Measurements from ENCODE around the gene DIDO1.

The DIDO1 gene

DNA sequence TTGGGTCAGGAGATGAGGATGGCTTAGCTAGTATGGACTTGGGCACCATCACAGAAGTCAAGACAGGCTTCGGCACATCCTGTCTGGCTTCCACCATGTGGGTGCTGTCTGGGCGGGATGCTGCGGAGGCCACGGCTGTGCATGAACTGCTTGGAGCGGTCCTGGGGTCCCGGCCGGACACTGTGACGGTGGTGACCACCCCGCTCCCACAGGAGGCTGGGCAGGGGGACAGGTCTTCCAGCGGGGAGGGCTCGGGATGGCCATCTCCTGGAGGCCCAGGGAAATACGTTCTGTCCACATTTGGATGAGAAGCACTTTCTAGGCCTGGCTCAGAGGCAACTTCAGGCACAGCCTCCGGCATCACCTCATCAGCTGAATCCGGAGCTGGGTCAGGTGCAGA, 32.6 kb downstream of the DIDO1 start:
- peaks cover 67 to 81% of the 10 kb centered on the region in 2 donors for H3K36me3 ChIP-seq (ENCODE audit: control insufficient read depth in 1 of 2, insufficient read depth in 2 of 2, low read length in 2 of 2)
- H3K4me3 ChIP-seq (ENCODE audit: low read depth in 1 of 2, low read length in 2 of 2), result no peak overlapping the region
- no peak overlapping the region for H3K27ac ChIP-seq (ENCODE audit: low read length)
- H3K9me3 ChIP-seq (ENCODE audit: control insufficient read depth in 1 of 2, low read length in 2 of 2), result no peaks in the 10 kb centered on the region
- no peaks in the 10 kb centered on the region for H3K27me3 ChIP-seq (ENCODE audit: low read depth, low read length)
- H3K4me1 ChIP-seq (ENCODE audit: control insufficient read depth in 1 of 2, insufficient read depth in 2 of 2, low read length in 2 of 2), result no peaks in the 10 kb centered on the region

DNA sequence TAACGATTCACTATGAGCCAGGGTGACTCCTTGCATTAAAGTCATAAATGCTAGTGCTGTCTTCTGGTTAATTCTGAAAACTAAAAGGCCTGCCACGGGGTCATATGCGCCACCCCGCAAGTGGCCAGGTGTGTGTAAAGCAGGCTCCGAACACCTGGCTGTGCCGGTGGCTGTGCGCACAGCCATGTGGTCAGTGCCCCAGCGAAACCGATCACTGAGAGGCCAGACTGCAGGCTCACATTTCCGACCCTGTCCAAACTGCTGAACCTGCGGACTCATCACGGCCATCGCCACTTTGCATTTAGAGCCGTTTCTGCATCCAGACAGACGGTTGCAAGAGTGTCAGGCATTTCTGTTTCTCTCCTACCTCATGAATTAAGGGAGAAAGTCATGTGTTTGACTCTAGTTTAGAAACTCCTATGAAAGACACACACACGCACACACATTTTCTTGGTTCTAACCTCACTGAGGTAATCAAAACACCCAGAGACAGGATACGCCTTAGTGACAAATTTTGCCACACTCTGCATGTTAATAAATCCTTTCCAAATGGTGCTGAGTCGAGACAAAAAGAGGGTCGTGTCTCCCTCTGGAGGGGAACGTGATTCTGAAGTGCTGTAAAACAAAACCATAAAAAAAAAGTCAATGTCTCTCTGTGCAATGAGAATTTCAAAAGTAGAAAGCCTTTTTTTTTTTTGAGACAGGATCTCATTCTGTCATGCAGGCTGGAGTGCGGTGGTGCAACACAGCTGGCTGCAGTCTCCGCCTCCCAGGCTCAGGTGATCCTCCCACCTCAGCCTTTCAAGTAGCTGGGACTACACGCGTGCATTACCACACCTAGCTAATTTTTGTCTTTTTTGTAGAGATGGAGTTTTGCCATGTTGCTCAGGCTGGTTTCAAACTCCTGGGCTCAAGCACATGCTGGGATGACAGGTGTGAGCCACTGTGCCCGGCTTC, 33.7 kb downstream of the DIDO1 start:
- no peak overlapping the region for H3K4me3 ChIP-seq (ENCODE audit: low read depth in 1 of 2, low read length in 2 of 2)
- H3K4me1 ChIP-seq (ENCODE audit: control insufficient read depth in 1 of 2, insufficient read depth in 2 of 2, low read length in 2 of 2), result no peaks in the 10 kb centered on the region
- H3K27ac ChIP-seq (ENCODE audit: low read length), result no peak overlapping the region
- H3K36me3 ChIP-seq (ENCODE audit: control insufficient read depth in 1 of 2, insufficient read depth in 2 of 2, low read length in 2 of 2), result peaks cover 75 to 92% of the 10 kb centered on the region in 2 donors
- H3K27me3 ChIP-seq (ENCODE audit: low read depth, low read length), result no peaks in the 10 kb centered on the region
- H3K9me3 ChIP-seq (ENCODE audit: control insufficient read depth in 1 of 2, low read length in 2 of 2), result no peaks in the 10 kb centered on the region

DNA sequence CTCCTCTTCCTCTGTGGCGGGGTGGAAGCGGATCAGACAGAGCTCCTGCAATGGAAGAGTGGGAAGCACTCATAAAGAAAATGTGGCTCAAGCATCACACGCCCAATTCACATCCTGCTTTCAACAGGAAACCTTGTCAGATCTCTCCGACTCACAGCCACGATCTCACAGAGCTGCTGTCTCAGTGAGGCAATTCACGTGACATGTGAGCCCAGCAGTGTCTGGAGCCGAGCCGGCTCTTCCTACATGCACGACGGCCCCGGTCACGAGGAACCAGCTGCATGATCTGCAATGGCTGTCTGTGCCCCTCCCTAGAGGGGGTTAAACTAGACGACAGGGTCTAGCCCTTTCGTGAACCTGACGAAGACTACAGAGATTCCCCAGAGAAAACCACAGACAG, 35.2 kb downstream of the DIDO1 start:
- no peak overlapping the region for H3K27ac ChIP-seq (ENCODE audit: low read length)
- H3K36me3 ChIP-seq (ENCODE audit: control insufficient read depth in 1 of 2, insufficient read depth in 2 of 2, low read length in 2 of 2), result peaks cover 80 to 99% of the 10 kb centered on the region in 2 donors

DNA sequence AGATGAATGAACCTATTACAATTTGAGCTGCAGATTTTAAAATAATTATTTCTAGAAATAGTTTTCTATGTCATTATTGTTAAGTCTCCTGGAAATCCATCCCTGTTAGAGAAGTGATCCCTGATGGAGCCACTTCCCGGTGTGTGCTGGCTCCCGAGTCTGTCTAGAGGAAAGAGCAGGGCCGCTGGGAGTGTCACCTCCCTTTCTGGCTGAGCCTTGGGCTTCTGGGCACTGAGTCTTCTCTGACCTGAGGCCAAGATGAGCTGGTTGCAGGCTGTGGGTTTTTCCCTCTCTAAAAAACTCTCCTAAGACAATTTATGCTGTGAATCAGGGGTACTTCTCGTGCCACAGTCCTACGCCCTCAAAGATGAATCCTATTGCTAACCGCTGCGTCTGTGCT, 35.9 kb downstream of the DIDO1 start:
- peaks cover 77 to 97% of the 10 kb centered on the region in 2 donors for H3K36me3 ChIP-seq (ENCODE audit: control insufficient read depth in 1 of 2, insufficient read depth in 2 of 2, low read length in 2 of 2)
- no peaks in the 10 kb centered on the region for H3K4me1 ChIP-seq (ENCODE audit: control insufficient read depth in 1 of 2, insufficient read depth in 2 of 2, low read length in 2 of 2)
- H3K27me3 ChIP-seq (ENCODE audit: low read depth, low read length), result no peaks in the 10 kb centered on the region
- no peak overlapping the region for H3K27ac ChIP-seq (ENCODE audit: low read length)
- H3K4me3 ChIP-seq (ENCODE audit: low read depth in 1 of 2, low read length in 2 of 2), result no peak overlapping the region
- no peaks in the 10 kb centered on the region for H3K9me3 ChIP-seq (ENCODE audit: control insufficient read depth in 1 of 2, low read length in 2 of 2)

More for the DNA sequence above, 35.2 kb downstream of the DIDO1 start:
- H3K4me3 ChIP-seq (ENCODE audit: low read depth in 1 of 2, low read length in 2 of 2), result no peak overlapping the region
- H3K27me3 ChIP-seq (ENCODE audit: low read depth, low read length), result no peaks in the 10 kb centered on the region
- no peaks in the 10 kb centered on the region for H3K4me1 ChIP-seq (ENCODE audit: control insufficient read depth in 1 of 2, insufficient read depth in 2 of 2, low read length in 2 of 2)
- no peaks in the 10 kb centered on the region for H3K9me3 ChIP-seq (ENCODE audit: control insufficient read depth in 1 of 2, low read length in 2 of 2)

DNA sequence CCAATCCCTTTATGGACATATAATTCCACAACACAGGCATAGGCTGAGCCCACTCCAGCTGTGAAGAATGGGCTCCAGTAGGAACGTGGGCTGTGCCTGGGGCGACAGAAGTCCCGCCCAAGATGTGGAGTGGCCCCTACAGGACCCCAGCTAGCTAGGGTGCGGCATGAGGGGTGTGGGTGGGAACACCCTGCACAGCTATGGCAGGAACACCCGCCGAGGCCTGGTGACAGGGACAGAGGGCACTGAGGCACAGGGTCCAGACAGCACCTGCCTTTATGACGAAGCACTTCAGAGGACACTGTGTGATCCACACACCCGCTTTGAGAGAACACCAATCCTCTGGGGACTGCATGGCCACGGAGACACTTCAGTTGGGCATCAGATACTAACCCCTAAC, 36.4 kb downstream of the DIDO1 start:
- Histone ChIP-seq H3K36me3 (ENCODE audit: control insufficient read depth in 1 of 2, insufficient read depth in 2 of 2, low read length in 2 of 2) (peaks cover 76 to 92% of the 10 kb centered on the region in 2 donors), H3K4me1 (ENCODE audit: control insufficient read depth in 1 of 2, insufficient read depth in 2 of 2, low read length in 2 of 2) (no peaks in the 10 kb centered on the region), H3K4me3 (ENCODE audit: low read depth in 1 of 2, low read length in 2 of 2) (no peak overlapping the region), H3K27ac (ENCODE audit: low read length) (no peak overlapping the region), H3K27me3 (ENCODE audit: low read depth, low read length) (no peaks in the 10 kb centered on the region), H3K9me3 (ENCODE audit: control insufficient read depth in 1 of 2, low read length in 2 of 2) (no peaks in the 10 kb centered on the region)

DNA sequence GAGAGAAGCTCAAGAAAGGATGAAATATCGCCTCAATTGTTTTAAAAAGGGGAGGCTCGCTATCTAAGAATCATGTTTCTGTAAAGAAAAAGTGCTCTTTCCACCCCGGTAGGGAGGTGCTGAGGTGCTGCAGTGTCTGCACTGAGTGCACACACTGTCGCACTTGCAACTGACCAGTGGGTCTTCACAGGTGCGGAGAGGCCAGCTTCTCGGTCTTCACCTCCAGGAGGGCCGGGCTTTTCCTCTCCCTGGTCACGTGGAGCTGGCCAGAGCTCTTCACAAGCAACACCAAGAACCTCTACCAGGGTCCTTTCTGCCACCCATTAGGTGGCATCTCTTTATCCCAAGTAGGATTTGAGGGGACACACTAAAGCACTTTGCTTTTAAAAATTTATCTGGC, 36.9 kb downstream of the DIDO1 start:
- Histone ChIP-seq H3K36me3 (ENCODE audit: control insufficient read depth in 1 of 2, insufficient read depth in 2 of 2, low read length in 2 of 2) (peaks cover 71 to 87% of the 10 kb centered on the region in 2 donors), H3K27me3 (ENCODE audit: low read depth, low read length) (no peaks in the 10 kb centered on the region), H3K4me3 (ENCODE audit: low read depth in 1 of 2, low read length in 2 of 2) (no peak overlapping the region), H3K9me3 (ENCODE audit: control insufficient read depth in 1 of 2, low read length in 2 of 2) (no peaks in the 10 kb centered on the region), H3K4me1 (ENCODE audit: control insufficient read depth in 1 of 2, insufficient read depth in 2 of 2, low read length in 2 of 2) (no peaks in the 10 kb centered on the region), H3K27ac (ENCODE audit: low read length) (no peak overlapping the region)

DNA sequence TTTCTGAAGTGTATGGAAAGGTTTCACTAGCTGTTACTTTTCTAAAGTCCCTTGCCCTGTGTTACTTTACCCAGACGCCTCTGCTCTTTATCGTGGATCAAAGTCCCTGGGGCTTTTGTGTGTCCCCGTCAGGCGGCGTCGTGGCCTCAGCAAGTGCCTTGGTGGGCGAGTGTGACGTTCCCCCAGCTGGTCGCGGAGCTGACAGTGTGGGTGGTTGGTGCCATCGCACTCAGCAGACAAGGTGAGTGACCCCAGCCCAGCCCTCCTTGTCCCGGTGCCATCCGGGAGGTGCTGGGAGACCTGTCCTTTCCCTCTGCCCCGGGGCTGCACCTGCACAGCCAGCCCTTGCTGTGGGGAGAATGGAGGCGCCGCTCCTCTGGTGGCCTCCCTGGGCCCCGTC, 37.4 kb downstream of the DIDO1 start:
- Histone ChIP-seq H3K9me3 (ENCODE audit: control insufficient read depth in 1 of 2, low read length in 2 of 2) (no peaks in the 10 kb centered on the region), H3K36me3 (ENCODE audit: control insufficient read depth in 1 of 2, insufficient read depth in 2 of 2, low read length in 2 of 2) (peaks cover 66 to 82% of the 10 kb centered on the region in 2 donors), H3K27me3 (ENCODE audit: low read depth, low read length) (no peaks in the 10 kb centered on the region), H3K27ac (ENCODE audit: low read length) (no peak overlapping the region), H3K4me1 (ENCODE audit: control insufficient read depth in 1 of 2, insufficient read depth in 2 of 2, low read length in 2 of 2) (no peaks in the 10 kb centered on the region), H3K4me3 (ENCODE audit: low read depth in 1 of 2, low read length in 2 of 2) (no peak overlapping the region)

DNA sequence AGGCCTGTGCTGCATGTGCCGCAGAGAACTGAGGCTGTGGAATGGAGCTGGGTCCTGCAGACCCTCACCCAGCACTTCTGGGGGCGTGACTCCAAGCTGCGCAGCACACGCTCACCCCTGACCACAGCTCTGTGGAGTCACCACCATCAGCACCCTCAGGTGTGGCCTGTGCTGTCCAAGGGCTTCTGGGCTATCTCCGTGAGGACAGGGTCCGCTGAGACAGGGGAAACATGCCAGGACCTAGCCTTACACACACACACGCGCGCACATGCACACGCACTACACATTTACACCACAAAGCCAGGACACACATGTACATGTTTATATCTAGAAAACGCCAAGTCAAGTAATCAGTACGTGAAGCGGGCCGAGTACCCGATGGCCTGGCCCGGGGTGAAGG, 37.9 kb downstream of the DIDO1 start:
- no peaks in the 10 kb centered on the region for H3K4me1 ChIP-seq (ENCODE audit: control insufficient read depth in 1 of 2, insufficient read depth in 2 of 2, low read length in 2 of 2)
- no peaks in the 10 kb centered on the region for H3K9me3 ChIP-seq (ENCODE audit: control insufficient read depth in 1 of 2, low read length in 2 of 2)
- H3K27me3 ChIP-seq (ENCODE audit: low read depth, low read length), result no peaks in the 10 kb centered on the region
- H3K27ac ChIP-seq (ENCODE audit: low read length), result no peak overlapping the region
- no peak overlapping the region for H3K4me3 ChIP-seq (ENCODE audit: low read depth in 1 of 2, low read length in 2 of 2)
- H3K36me3 ChIP-seq (ENCODE audit: control insufficient read depth in 1 of 2, insufficient read depth in 2 of 2, low read length in 2 of 2), result peaks cover 61 to 77% of the 10 kb centered on the region in 2 donors

DNA sequence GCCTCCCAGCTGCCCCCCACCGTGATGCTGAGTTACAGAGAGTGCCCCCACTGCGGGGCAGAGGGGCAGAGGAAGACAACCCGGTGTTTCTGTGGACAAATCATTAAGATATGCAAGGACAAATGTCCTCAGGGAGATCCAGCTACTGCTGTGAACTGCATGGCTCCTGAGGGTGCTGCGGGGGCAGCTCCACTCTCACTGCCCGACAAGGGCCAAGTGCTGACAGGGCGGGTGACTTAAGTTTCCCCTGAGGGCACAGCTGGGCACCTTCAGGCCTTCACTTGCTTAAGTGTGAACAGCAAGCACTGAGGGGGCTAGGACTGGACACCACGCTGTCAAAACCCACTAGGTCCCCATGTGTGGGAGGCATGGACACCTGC, 38.5 kb downstream of the DIDO1 start:
- H3K4me1 ChIP-seq (ENCODE audit: control insufficient read depth in 1 of 2, insufficient read depth in 2 of 2, low read length in 2 of 2), result no peaks in the 10 kb centered on the region
- no peak overlapping the region for H3K4me3 ChIP-seq (ENCODE audit: low read depth in 1 of 2, low read length in 2 of 2)
- H3K27ac ChIP-seq (ENCODE audit: low read length), result no peak overlapping the region
- peaks cover 55 to 71% of the 10 kb centered on the region in 2 donors for H3K36me3 ChIP-seq (ENCODE audit: control insufficient read depth in 1 of 2, insufficient read depth in 2 of 2, low read length in 2 of 2)
- no peaks in the 10 kb centered on the region for H3K9me3 ChIP-seq (ENCODE audit: control insufficient read depth in 1 of 2, low read length in 2 of 2)
- H3K27me3 ChIP-seq (ENCODE audit: low read depth, low read length), result no peaks in the 10 kb centered on the region

DNA sequence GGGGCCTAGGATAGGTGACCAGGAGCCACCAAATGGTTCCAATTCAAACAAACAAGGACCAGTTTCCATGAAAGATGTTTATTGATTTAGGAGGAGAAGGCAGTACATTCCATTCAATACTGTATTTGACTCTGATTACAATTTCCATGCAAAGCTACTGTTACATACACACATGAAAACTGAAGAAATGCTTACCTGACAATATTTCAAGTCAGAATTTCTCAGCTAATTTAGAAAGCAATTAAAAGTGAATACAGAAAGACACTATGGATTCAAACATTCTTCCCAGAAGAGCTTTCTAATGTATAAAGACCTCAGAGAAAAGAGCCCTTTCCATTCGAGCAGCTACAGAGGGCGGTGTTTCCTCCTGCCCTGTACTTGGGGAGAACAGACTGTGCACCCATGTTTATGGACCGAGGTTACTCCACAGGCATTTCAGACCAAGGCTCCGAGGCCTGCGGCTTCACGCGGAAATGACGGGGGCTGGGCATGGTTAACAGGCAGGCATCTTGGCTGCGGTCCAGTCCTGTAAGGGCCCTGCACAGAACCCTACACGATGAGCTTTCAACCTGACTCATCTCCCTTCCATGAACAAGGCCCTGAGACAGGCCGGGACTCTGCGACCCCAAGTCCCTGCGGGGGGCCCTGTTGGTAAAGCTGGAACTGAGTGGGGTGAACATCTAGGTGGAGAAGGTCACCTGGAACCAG, 39.0 kb downstream of the DIDO1 start:
- H3K36me3 ChIP-seq (ENCODE audit: control insufficient read depth in 1 of 2, insufficient read depth in 2 of 2, low read length in 2 of 2), result peaks cover 50 to 66% of the 10 kb centered on the region in 2 donors

DNA sequence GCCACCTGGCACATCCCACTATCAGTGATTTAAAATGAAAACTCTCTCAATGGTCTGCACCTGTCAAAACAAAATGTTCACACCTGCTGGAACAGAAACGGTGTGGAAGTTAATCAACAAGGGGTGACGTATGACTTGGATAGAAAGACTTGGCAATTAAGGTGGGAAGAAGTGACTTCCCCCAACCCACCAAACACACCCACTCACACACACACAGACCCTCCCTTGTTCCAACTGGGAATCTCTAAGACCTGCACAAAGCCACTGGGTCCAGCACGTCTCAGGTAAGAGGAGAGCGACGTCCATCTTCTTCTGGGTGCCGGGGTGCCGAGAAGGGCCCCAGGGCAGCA, 39.6 kb downstream of the DIDO1 start:
- Histone ChIP-seq H3K36me3 (ENCODE audit: control insufficient read depth in 1 of 2, insufficient read depth in 2 of 2, low read length in 2 of 2) (peaks cover 44 to 66% of the 10 kb centered on the region in 2 donors), H3K27ac (ENCODE audit: low read length) (no peak overlapping the region)

More for the DNA sequence above, 39.0 kb downstream of the DIDO1 start:
- Histone ChIP-seq H3K27me3 (ENCODE audit: low read depth, low read length) (no peaks in the 10 kb centered on the region), H3K4me3 (ENCODE audit: low read depth in 1 of 2, low read length in 2 of 2) (no peak overlapping the region), H3K9me3 (ENCODE audit: control insufficient read depth in 1 of 2, low read length in 2 of 2) (no peaks in the 10 kb centered on the region), H3K27ac (ENCODE audit: low read length) (peak overlapping the region; percentile 9), H3K4me1 (ENCODE audit: control insufficient read depth in 1 of 2, insufficient read depth in 2 of 2, low read length in 2 of 2) (no peaks in the 10 kb centered on the region)

More for the DNA sequence above, 39.6 kb downstream of the DIDO1 start:
- Histone ChIP-seq H3K27me3 (ENCODE audit: low read depth, low read length) (no peaks in the 10 kb centered on the region), H3K4me1 (ENCODE audit: control insufficient read depth in 1 of 2, insufficient read depth in 2 of 2, low read length in 2 of 2) (no peaks in the 10 kb centered on the region), H3K4me3 (ENCODE audit: low read depth in 1 of 2, low read length in 2 of 2) (no peak overlapping the region), H3K9me3 (ENCODE audit: control insufficient read depth in 1 of 2, low read length in 2 of 2) (no peaks in the 10 kb centered on the region)

Measured in muscle layer of duodenum (tissue), 2 donors.